GM12874 (cell line): ENCODE data around the gene TBX1.

ENCODE experiments used
- CTCF ChIP-seq: IDR thresholded peaks from 2 replicates; pipeline ENCODE4 v1.5.1; 2011; ENCODE audit warnings: low read depth, mild to moderate bottlenecking, control low read depth, low read length, moderate library complexity; ENCODE audit not compliant: insufficient read depth

TBX1 gene

GRCh38 chr22:19760058-19760950, at the start of gene TBX1:
Gene TBX1 (plus strand): TSS chr22:19760778. CDS start chr22:19760844, 66 bp downstream.
- no peak for TF ChIP-seq CTCF

GRCh38 chr22:19713245-19713644, 47.3 kb upstream of the TBX1 start:
- TF ChIP-seq CTCF = no peak

- no peak for TF ChIP-seq CTCF
Observed at GRCh38 chr22:19713650-19714311, 46.8 kb upstream of the TBX1 start.

- TF ChIP-seq CTCF = no peak
Observed at GRCh38 chr22:19714312-19715187, 46.0 kb upstream of the TBX1 start, which contains the start of gene SEPTIN5. Gene SEPTIN5 (plus strand): TSS chr22:19714503. CDS start chr22:19714589, 86 bp downstream.

- TF ChIP-seq CTCF = no peak
Observed at GRCh38 chr22:19715188-19715930, 45.2 kb upstream of the TBX1 start.

GRCh38 chr22:19716041-19716828, 44.3 kb upstream of the TBX1 start:
- TF ChIP-seq CTCF = no peak
